C4-2B (cell line): ENCODE data around the gene CDYL.

Experiments
- CTCF ChIP-seq: fragments of 450-650 bp; conservative IDR thresholded peaks from 2 replicates; pipeline ENCODE4 v1.5.1; 2017; ENCODE audit warnings: mild to moderate bottlenecking
- ZFX ChIP-seq: fragments of 450-650 bp; IDR thresholded peaks from 2 replicates; pipeline ENCODE4 v1.6.1; 2017

GRCh38 chr6:4932228-4932903, 156.2 kb downstream of the CDYL start:
- no peak for TF ChIP-seq CTCF
- TF ChIP-seq ZFX, result no peak
